ENCODE results near the gene CSAD.
"Not testable (repeated sequence)": the region's sequence is repeated elsewhere in the genome, so short reads cannot be mapped to it uniquely, and the experiment has no call there.

Gene CSAD

GRCh38 chr12:53178803-53179202 lies 1.9 kb downstream of the CSAD start:
- not testable (repeated sequence) for DNase-seq

GRCh38 chr12:53177447-53177846 lies 3.3 kb downstream of the CSAD start:
- not testable (repeated sequence) for DNase-seq

DNA sequence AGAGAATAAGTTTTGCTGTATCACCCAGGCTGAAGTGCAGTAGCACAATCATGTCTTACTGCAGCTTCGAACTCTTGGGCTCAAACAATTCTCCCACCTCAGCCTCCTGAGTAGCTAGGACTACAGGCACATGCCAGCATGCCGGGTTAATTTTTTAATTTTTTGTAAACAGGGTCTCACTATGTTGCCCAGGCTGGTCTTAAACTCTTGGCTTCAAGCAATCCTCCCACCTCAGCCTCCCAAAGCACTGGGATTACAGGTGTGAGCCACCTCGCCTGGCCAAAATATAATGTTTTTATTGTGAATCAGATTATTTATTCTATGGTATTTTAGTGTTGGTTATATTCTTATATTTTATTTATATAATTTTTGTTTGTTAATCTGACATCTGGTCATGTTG lies 4.0 kb downstream of the CSAD start:
- DNase-seq: no peak

DNA sequence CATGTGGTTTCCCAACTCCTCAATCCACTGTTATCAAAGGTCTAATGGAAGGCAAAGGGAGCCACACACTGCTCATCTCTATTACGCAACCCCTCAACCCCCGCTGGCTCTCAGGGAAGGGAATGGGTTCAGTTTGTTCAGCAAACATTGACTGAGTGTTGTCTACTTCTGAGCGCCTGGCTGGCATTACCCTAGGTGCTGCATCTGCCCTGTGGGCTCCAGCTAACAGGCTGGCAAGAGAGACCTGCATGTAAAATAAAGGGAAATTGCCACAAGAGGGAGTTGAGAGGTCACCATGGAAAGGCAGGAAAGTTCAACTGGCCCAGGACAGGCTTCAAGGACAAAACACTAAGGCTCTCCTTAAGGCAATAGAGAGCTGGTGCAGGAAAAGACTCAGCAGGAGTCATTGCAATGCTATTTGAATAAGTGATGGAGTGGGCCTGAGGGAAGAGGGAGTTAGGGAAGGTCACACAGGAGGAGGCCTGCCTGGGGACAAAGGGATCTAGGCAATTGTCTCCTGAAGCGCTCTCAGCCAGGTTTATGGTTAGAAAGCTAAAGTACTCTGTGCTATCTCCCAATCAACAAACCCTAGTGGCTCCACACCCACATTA lies 5.7 kb downstream of the CSAD start:
- DNase-seq: no peak

DNA sequence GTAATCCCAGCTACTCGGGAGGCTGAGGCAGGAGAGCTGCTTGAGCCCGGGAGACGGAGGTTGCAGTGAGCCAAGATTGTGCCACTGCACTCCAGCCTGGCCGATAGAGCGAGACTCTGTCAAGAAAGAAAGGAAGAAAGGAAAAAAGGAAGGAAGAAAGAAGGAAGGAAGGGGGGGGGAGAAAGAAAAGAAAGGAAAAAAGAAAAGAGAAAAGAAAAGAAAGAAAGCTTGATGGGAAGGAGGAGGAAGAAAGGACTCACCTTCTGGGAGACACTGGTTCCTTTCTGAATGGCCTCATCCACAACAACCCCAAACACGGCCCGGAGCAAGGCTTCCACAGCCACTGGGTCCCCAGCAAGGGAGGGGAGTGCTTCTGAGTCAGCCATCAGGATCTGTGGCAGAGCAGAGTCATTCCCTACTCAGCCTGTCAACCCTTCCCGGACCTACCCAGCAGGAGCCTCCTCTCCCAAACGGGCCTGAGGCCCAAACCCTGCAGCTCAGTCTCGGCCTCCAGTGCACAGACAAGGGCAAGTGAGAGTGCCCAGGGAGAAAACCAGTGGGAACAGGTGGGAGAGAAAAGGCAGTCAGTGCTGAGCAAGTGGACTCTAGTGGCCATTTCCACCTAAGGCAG lies 7.5 kb downstream of the CSAD start:
- DNase-seq: no peak

GRCh38 chr12:53172352-53172751 lies 8.4 kb downstream of the CSAD start:
- no peak for DNase-seq

DNA sequence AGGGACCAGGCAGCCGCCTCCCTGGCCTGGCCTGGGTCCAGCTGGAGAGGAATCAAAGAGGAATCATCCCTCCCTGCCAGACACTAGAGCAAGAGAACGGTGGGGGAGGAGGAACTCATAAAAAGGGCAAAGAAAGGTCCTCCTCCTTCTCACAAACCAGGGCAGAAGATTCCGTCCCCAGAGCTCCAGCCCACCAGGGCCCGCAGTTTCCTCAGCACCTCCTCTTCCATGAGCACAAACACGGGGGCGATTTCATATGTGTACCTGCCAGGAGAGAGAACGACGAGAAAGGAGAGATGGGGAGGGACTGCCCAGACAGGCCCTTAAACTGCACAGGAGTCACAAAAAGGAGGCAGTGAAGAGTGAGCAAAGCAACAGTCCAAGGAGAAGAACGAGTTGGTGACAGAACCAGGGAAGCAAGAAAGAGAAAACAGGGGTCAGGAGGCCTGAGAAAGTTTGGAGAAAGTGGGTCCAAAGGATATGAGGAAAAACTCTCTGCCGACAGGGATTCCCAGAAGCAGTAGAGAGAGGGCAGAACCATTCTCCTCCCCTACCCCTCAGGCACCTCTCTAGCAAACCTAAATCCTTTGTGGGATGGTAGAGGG lies 8.9 kb downstream of the CSAD start:
- DNase-seq: no peak

- no peak for DNase-seq
Observed at GRCh38 chr12:53170876-53171724, 9.6 kb downstream of the CSAD start.

- DNase-seq: no peak
Observed at GRCh38 chr12:53170215-53170614, 10.5 kb downstream of the CSAD start.

GRCh38 chr12:53169644-53170043 lies 11.1 kb downstream of the CSAD start:
- DNase-seq: no peak

- DNase-seq: no peak
Observed at GRCh38 chr12:53166837-53167236, 13.9 kb downstream of the CSAD start.

DNA sequence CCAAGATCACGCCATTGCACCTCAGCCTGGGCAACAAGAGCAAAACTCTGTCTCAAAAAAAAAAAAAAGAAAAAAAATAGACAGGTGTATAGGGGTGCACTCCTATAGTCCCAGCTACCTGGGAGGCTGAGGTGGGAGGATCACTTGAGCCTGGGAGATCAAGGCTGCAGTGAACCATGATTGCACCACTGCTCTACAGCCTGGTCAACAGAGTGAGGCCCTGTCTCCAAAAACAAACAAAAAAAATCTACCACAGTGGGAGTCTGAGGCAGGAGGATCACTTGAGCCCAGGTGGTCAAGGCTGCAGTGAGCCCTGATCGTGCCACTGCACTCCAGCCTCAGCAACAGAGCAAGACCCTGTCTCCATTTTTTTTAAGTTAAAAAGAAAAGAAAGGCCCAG lies 17.7 kb downstream of the CSAD start:
- not testable (repeated sequence) for DNase-seq

GRCh38 chr12:53161119-53161911 lies 19.4 kb downstream of the CSAD start:
- DNase-seq: no peak

DNA sequence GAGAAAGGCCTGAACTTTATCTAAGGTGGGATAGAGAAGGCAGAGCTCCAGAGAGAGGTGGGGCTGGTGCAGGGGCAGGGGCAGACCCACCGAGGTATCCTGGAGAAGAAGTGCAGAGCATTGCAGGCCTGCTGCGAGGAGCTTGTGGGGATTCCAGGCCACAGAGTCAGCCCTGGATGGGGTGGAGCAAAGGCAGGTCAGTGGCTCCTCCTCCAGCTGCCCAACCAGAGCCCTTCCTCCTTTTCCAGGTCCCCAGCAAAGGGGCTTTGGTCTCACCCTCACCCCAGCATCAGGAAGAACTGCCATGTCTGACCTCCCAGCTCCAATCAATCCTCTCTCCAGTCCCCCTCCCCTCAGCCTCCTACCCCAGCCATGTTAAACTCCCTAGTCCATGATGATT lies 20.1 kb downstream of the CSAD start:
- no peak for DNase-seq

- no peak for DNase-seq
Observed at GRCh38 chr12:53160000-53160399, 20.7 kb downstream of the CSAD start.

GRCh38 chr12:53159195-53159839 lies 21.4 kb downstream of the CSAD start:
- peak; percentile 72 for DNase-seq

GRCh38 chr12:53152390-53152789 lies 28.3 kb downstream of the CSAD start:
- DNase-seq: no peak

- DNase-seq: no peak
Observed at GRCh38 chr12:53151039-53151438, 29.7 kb downstream of the CSAD start.

DNA sequence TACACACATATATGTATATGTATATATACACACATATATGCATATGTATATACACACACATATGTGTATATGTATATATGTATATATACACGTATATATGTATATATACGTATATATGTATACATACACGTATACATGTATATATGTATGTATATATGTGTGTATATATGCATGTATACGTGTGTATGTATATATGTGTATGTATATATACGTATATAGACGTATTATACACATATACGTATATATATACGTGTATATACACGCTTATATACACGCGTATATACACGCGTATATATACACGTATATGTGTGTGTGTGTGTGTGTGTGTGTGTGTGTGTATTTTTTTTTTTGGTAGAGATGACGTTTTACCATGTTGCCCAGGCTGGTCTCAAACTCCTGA lies 33.1 kb downstream of the CSAD start:
- no peak for DNase-seq

DNA sequence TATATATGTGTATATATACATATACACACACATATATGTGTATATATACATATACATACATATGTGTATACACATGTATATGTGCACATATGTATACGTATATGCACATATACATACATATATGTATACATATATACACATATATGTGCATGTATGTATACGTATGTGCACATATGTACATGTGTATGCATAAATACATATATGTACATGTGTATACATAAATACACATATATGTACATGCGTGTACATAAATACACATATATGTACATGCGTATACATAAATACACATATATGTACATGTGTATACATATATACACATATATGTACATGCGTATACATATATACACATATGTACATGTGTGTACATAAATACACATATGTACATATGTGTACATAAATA lies 33.5 kb downstream of the CSAD start:
- DNase-seq: no peak

DNA sequence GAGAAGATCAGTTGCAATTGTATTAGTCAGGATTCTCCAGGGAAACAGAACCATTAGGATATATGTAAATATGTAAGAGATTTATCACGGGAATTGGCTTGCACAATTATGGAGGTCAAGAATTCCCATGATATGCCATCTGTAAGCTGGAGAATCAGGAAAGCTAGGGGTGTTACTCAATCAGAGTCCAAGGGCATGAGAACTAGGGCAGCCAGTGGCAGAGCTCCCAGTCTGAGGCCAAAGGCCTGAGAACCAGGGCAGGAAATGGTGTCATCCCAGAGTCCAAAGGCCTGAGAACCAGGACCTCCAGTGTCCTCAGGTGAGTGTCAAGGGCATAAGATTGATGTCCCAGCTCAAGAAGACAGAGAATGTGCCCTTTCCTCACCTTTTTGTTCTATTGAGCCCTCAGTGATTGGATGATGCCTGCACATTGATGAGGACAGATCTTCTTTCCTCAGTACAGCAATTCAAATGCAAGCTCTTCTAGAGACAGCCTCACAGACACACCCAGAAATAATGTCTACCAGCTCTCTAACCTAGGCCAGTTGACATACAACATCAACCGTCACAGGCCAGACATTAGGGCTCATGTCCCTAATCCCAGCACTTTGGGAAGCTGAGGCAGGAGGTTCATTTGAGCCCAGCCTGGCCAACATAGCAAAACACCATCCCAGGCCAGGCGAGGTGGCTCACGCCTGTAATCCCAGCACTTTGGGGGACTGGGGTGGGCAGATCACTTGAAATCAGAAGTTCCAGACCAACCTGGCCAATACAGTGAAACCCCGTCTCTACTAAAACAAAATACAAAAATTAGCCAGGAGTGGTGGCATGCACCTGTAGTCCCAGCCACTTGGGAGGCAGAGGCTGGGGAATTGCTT lies 35.1 kb downstream of the CSAD start:
- DNase-seq: no peak

Data from midbrain (tissue), 1 donor.